NCI-H345 (cell line): Measurements from ENCODE around the gene IGIP.
A peak's percentile ranks its signal among the peaks of the same experiment; 100 is the strongest.

Experiments used
- DNase-seq: peaks from one replicate; lab custom pipeline; 2025; lab: John Stamatoyannopoulos, UW

The IGIP gene

DNA sequence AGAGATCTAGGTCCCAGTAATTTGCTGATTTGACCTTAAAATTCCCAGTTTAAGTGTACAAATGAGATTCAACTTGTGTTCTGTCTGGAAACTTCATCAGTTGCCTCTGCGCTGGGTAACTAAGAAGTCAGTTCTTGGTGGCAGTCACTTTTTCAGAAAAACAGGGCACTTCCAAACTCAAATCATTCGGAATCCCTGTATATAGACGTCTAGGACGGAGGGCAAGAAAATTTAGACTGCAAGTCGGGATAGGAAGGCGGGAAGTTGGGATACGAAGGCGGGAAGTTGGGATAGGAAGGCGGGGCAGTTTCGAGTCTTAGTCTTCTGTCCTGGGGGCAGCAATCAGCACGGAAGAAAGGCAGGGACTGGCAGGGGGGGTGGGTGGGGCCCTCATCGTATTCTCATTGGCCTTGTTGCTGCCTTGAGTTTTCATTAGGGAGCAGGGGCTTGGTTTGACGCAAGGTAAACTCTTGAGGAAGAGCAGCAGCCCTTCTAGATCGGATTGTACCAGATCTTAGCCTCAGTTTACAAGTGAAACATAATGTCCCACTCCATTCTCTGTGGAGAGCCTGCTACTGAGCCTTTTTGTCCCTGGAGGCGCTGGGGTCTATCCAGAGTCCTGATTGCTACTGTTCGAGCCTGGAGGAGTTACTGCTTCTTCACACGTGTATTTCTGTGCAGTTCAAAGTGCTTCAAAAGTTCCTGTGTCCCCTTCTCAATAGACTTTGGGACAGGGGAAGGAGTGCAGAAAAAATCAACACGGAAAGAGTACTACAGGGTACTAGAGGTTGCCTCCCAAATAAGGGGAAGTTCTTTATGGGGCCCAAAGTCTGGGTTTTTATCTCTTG lies 14.5 kb upstream of the IGIP start:
- DNase-seq, result no peak

GRCh38 chr5:140111859-140112551 lies 13.7 kb upstream of the IGIP start:
- DNase-seq, result no peak

DNA sequence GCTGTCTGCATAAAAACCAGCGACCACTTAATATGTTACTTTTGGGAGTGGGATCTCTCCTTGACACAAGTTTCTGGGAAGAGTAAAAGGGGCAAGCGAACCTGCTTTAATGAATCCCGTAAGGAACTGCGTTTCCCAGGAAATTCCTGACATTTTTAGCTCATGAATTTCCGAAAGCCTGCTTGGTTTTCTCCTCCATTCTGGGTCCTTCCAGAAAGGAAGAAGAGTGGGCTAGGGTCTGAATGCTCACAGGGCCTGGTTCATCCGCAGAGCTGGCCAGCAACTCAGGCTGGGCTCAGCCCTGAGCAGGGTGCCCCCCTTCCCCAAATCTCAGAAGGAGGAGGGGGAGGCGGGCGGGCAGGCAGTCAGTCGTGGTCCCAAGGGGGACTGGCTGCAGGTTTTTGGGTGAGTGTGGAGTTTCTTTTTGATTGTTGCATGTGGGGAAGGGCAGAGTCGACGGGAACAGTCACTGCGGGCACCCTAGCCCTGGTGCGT lies 13.0 kb upstream of the IGIP start:
- no peak for DNase-seq

- DNase-seq, result peak; percentile 30
Measured at GRCh38 chr5:140113180-140113698, 12.5 kb upstream of the IGIP start.

DNA sequence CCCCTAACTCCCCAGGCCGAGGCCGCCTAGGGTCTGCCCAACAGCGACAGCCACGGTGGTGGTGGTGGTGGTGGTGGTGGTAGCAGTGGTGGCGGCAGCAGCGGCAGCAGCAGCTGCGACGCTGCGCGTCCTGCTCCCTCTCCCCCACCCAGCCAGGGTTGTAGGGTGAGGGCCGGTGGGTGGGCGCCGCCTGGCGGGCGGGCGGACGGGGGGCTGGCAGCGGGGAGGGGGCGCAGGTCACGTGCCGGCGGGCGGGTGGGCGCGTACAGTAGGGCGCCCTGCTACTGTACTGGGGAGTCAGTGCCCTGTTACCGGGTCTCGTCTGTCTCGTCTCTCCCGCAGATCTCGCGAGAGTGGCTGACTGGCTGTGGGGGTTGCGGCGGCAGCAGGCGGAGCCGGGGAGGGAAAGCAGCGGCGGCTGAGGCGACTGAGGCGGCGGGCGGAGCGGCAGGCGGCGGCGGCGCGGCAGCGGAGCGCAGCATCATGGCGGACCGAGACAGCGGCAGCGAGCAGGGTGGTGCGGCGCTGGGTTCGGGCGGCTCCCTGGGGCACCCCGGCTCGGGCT lies 12.0 kb upstream of the IGIP start, which contains the start of gene PURA:
PURA (plus strand) TSS at position 411 of the 565 bp plus-strand sequence; CDS start at position 484, 73 bp downstream.
- peak; percentile 95 for DNase-seq

GRCh38 chr5:140114341-140115185 lies 11.2 kb upstream of the IGIP start:
- peak; percentile 27 for DNase-seq

GRCh38 chr5:140115186-140115500 lies 10.6 kb upstream of the IGIP start:
- no peak for DNase-seq

- DNase-seq, result no peak
Measured at GRCh38 chr5:140116716-140117115, 9.0 kb upstream of the IGIP start.

DNA sequence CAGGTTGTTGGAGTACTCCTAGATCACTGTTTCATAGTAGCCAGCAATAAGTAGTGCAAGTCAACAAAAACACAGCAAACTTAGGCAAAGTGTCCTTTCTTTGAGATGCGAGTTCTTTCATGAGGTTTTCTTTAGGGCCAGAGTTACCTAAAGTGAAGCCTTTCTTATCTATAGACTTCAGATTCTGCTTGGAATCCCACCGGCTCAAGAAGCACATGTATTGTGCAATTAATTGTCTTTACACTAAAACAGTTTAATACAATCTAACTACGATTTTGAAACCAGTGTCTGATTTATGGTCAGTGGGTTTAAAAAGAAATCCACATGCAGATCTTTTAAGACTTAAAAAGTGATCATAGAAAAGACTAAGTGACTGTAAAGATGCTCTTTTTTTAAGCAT lies 8.2 kb upstream of the IGIP start:
- DNase-seq, result no peak

GRCh38 chr5:140118302-140118936 lies 7.3 kb upstream of the IGIP start:
- DNase-seq, result peak; percentile 9

DNA sequence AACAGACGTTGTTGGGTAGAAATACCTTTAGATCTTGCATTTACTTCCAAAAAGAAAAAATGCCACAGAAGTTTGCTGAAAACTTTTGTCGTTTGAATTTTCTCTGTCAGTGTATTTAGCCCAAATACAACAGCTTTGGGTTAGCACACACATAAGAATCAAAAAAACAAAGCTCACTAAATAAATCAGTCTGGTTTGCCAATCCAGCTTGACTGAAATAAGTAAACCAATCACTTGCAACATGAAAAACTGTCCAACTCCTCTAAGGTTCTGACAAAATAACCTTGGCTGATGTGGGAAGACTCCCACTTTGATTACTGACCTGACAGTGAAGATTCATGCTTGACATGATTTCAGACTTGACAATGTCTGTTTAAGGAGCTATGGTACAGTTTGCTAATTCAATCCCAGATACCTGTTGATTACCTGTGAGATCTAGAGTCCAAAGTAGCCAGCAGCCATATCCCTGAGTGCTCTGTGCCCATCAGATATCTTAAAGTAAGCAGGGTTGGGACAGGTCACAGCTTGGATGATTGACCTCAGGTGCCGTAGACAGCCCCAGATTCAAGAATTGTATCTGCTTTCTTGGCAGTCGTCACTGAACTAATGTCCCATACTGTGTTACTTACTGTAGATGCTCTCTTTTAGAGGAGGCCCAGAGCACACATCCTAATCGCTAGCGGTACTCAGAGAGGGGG lies 727 bp downstream of the IGIP start:
- DNase-seq, result no peak

DNA sequence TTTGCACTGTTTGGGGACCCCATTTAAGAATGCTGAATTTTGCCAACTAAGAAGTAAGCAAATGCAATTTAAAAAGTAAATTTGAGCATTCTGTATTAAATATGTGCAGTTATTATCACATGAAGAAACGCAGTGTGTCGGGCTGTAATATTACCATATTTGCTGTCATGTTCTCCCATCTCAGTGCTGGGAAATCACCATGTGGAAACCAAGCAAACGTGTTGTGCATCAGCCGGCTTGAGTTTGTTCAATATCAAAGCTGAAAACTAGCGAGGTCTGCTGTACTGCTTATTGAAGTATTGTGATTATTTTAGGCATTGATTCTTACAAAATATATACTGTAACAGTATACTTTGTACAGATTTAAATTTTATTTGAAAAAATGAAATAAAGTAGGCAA lies 2.6 kb downstream of the IGIP start:
- DNase-seq, result no peak

GRCh38 chr5:140130949-140131733 lies 5.4 kb downstream of the IGIP start:
- DNase-seq, result no peak

GRCh38 chr5:140131967-140132409 lies 6.3 kb downstream of the IGIP start:
- no peak for DNase-seq

DNA sequence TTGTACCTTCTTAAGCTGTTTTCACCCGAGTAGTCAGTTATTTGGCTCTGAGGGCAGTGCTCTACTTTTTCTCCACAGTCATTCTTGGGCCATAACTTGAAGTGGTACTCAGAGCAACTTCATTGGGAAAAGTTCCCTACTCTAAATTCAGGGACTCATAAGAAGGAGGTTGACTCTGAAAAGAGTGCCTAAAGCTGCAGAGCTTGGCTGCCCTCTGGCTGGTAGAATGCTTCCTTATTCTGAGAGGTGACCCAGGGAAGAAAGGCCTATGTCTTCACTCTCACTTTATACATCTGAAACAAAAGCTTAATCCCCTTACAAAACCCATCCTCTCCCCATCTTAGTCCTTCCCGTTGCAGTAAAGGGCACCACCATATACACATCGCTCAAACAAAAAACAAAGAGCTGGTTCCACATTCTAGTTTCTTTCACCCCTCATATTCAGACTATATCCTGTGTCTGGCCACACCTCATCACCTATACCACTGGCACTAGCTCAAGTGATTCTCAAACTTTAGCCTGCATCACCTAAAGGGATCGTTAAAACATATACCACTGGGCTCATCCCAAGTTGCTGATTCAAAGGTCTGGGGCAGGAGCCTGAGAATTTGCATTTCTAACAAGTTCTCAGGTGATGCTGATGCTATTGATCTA lies 7.9 kb downstream of the IGIP start:
- no peak for DNase-seq

DNA sequence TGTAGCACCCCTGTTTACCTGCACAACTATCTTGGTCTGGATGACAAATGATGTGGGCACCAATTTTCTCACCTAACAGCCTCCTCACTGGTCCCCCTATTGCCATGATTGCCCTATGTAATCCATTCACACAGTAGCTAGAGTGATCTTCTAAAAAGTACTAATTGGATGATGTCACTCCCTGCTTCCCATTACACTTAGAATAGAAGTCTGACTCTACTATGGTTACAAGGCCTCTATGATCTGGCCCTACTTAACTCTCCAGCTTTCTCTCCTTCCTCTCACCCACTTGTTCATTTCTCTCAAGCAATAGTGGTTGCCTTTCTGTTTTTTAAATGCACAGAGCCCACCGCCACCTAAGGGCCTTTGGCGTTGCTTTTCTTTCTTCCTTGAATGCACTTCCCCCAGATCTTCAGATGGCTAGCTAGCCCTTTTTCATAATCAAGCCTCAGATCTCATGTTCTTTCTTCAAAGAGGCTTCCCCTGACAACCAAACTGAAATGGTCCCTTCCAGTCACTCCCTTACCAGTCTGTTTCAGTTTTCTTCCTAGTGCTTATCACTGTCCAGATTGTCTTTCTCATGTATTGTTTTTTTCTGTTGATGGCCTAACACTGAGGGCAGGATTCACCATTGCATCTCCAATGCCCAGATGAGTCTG lies 8.7 kb downstream of the IGIP start:
- no peak for DNase-seq

DNA sequence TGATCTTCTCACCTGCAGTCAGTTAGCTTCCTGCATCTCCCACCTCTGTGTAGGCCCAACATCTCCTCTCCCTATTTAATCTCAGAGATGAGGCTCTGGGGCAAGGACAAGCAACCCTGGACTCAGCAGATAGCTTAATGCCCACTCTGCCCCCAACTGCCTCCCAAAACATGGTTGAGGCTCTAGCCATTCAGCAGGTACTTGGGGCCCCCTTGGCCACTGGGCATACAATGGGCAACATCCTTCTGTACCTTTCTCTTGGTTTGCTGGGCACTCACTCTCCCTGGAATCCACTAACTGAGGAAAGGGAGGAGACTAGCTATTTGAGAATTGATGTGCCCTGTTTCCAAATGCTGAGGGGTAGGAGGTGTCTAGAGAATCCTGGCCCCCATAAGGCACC lies 9.4 kb downstream of the IGIP start:
- DNase-seq, result no peak

DNA sequence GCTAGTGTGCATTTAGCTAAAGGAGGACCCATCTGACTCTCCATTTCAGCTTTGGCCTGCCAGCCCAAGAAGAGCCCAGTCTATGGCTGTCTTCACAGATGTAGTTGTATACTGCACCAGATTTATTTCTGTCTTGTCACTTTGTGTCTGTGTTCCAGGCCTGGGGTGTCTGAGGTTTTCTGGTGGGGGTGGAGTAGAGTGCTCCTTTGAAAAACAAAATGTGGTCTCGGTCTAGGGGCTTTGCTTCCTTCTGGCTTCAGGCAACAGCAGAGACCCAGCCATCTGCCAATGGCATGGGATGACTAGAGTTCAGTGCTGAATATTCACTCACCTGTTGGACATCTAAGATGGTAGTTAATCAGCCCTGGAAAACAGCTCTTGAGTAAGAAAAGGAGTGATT lies 10.9 kb downstream of the IGIP start:
- DNase-seq, result no peak

DNA sequence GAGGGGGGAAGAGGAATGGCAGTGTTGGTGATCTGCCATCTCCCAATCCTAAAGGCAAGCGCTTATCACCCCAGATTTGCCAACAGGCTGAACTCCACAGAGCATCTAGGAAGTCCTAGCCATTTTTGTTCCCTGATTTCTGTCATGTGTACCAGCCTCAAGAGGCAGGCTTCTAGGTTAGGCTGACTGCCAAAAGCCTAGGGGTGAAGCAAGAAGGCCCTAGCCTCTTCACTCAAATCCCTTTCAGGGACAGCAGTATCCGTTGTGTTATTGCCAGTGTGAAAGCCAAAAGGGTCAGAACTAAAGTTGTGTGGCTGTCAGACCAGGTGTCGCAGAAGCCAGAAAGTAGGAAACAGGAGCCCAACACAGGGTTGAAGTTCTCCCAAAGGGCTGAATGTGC lies 14.7 kb downstream of the IGIP start:
- DNase-seq, result peak; percentile 9
